IPS DF 19.7 (cell line): ENCODE results near the gene RABGAP1L.
"Not testable (repeated sequence)": the region's sequence is repeated elsewhere in the genome, so short reads cannot be mapped to it uniquely, and the experiment has no call there.

Source experiments
- DNase-seq: peaks from one replicate; pipeline ENCODE4 v3.0.0-alpha.2; 2013; ENCODE audit warnings: low read depth, low spot score

RABGAP1L gene

DNA sequence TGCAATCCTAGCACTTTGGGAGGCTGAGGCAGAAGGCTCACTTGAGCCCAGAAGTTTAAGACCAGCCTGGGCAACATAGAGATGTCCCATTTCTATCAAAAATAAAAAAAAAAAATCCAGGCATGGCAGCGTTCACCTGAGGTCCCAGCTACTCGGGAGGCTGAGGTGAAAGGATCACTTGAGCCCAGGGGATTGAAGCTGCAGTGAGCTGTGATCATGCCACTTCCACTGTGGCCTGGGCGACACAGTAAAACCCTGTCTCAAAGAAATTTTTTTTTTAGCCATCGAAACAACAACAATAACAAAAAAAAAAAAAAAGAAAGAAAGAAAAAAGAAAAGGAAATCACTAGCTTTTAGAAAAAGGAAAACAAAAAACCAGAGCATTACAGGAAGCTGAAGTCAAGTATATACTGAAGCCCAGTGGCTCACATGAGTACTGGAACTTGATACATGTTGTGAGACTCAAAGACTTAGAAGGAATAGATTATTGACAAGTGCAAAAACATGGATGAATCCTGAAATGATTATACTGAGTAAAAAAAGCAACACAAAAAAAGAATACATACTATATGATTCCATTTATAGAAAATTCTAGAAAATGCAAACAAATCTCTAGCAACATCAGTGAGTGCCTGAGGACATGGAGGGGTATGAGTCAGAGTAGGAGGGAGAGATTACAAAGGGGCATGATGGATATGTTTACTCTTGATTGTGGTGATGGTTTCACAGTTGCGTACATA lies 6.1 kb upstream of the RABGAP1L start:
- DNase-seq = no peak

DNA sequence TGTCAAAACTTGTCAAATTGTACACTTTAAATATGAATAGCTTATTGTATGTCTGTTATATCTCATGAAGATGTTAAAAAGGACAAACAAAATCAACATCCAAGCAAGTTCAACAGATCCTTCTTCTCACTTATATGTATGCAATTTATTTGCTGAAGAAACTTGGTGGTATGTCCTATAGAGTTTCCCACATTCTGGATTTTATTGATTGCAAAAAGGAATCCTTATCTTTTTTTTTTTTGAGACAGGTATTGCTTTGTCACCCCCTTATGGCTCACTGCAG lies 5.6 kb upstream of the RABGAP1L start:
- DNase-seq = no peak

DNA sequence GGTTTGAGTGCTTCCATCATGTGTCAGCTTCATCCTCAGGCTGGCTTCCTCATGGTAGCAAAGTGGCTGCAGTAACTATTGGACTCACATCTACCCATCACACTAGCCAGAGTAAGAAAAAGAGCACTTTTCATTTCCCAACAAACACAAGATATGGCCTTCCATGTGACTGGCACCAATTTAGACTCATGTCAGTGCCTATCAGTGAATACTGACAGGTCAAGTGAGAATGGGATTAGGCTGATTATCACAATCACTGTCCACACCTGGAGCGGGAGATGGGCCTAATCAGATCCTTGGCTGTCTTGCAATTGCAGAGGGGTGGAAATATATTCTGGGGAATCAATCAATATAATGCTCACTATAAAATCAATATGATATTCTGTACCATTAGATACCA lies 2.9 kb upstream of the RABGAP1L start:
- no peak for DNase-seq

DNA sequence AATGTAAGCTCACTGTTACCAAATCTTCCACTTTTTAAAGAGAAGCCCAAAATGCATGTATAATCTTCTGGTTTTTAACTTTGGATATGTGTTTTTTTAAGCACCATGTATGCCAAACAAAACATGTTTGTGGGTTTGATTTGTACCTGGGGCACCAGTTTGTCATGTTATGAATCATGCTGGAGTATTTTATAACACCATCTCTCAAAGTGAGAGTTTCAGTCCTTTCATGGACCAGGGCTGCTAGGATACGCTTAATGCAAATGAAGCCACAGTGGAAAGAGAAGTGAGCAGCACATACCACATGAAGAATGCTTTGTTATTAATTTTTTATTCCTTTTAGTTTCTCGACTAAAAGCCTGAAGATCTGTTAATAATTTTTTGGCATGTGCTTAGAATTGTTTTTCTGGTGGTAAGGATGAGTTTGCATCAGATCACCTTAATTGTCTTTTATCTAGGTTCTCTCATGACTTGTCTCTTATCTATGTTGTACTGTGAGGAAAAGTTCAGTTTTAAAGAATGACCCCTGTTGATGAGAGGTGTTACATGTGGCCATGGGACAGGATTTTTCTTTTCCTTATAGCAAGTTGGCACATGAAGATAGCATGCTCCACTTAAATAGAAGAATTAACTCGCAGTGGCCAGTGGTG lies 2.0 kb upstream of the RABGAP1L start:
- no peak for DNase-seq

DNA sequence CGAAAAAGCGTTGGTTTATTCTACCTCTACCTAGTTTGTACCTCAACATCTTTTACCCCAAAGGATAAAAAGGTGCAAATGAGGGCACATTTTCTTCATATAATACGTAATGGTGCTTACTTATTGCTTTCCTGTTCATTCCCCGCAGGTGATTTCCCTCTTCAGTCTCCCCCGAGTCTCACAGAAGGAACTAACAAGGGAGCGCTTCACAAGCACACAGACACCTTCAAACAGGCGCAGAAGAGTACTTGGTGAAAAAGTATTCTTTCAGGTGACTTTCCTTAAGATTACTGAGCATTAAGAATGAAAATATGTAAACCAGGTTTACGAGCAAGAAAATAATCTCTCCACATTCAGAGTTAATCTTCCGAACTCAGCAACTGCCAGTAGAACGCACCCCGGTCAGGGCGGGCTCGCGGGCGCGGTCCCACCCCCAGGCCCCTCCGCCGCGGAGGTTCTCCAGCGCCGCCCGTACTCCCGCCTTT lies 511 bp upstream of the RABGAP1L start:
- DNase-seq = no peak

- DNase-seq = no peak
These were observed 771 bp downstream of the RABGAP1L start for GRCh38 chr1:174160109-174160473.

DNA sequence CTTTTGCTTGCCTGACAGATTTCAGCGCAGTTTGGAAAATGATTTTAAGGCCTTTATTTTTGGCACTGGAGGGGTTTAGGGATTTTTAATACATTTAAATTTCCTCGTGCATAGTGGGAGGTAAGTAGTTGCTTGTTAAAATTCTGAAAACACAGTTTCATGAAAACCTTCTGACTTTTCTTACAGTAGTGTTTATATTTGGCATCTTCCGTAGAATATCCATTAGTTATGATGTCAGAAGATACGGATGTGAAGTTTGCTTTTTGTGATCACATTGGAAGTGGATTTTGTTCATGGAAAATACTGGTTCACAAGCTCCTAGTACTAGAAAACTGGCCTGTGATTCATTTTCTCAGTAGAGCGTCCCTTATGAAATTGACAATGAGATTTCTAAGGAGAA lies 1.3 kb downstream of the RABGAP1L start:
- DNase-seq = no peak

GRCh38 chr1:174161813-174162212 lies 2.5 kb downstream of the RABGAP1L start:
- no peak for DNase-seq

DNA sequence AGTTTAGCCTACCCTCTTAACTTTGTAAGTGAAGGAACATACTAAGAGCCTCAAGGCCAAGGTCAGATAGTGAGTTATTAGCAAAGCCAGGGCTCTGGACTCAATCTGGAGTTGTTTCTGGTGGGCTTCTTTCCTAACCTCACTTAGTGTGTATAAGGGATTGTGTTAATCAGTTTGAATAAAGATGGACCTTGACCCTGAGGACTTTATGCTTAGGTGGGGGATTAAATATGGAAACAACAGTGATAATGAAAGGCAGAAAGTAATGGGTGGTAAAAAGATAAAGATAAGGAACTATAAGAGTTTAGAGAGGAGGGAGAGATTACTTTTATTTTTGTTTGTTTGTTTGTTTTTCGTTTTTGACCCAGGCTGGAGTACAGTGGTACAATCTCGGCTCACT lies 5.5 kb downstream of the RABGAP1L start:
- no peak for DNase-seq

- no peak for DNase-seq
These were observed 6.3 kb downstream of the RABGAP1L start for GRCh38 chr1:174165471-174166137.

- no peak for DNase-seq
These were observed 7.4 kb downstream of the RABGAP1L start for GRCh38 chr1:174166530-174167264.

- no peak for DNase-seq
These were observed 8.0 kb downstream of the RABGAP1L start for GRCh38 chr1:174167265-174167803.

DNA sequence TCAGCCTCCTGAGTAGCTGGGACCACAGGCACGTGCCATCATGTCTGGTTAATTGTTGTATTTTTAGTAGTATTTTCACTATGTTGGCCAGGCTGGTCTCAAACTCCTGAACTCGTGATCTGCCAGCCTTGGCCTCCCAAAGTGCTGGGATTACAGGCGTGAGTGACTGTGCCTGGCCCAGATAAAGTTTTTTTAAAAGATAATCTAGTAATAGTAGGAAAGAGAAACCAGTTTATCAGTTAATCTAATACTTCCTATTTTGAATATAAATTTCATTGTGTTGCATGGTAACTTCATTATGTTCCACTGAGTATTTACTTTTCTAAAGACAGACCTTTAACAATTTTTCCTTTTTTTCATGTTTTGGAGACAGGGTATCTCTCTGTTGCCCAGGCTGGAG lies 10.0 kb downstream of the RABGAP1L start:
- DNase-seq = no peak

- DNase-seq = no peak
These were observed 11.8 kb downstream of the RABGAP1L start for GRCh38 chr1:174171073-174171472.

GRCh38 chr1:174174461-174175329 lies 15.4 kb downstream of the RABGAP1L start:
- DNase-seq = no peak

DNA sequence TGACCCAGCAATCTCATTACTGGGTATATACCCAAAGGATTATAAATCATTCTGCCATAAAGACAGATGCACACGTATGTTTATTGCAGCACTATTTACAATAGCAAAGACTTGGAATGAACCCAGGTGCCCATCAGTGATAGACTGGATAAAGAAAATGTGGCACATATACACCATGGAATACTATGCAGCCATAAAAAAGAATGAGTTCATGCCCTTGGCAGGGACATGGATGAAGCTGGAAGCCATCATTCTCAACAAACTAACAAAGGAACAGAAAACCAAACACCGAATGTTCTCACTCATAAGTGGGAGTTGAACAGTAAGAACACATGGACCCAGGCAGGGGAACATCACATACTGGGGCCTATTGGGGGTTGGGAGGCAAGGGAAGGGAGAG lies 19.1 kb downstream of the RABGAP1L start:
- DNase-seq = not testable (repeated sequence)

DNA sequence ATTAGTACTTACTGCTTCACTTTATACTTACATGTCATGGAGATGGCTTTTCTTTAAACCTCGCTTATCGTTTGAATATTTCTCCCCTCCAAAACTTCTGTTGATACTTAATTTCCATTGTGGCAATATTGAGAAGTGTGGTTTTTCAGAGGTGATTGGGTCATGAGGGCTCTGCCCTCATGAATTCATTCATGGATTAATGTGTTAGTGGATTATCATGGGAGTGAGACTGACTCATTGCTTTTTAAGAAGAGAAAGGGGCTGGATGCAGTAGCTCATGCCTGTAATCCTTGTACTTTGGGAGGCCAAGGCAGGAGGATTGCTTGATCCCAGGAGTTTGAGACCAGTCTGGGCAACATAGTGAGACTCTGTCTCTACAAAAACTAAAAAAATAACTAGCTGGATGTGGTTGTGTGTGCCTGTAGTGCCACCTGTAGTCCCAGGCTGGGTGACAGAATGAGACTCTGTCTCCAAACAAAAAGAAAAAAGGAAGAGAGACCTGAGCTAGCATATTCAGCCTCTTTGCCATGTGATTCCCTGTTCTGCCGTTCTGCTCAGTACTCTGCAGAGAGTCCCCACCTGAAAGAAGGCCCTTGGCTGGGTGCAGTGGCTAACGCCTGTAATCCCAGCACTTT lies 30.2 kb downstream of the RABGAP1L start:
- DNase-seq = no peak

- no peak for DNase-seq
These were observed 31.4 kb downstream of the RABGAP1L start for GRCh38 chr1:174190691-174191199.

- DNase-seq = no peak
These were observed 32.1 kb downstream of the RABGAP1L start for GRCh38 chr1:174191349-174191862.

DNA sequence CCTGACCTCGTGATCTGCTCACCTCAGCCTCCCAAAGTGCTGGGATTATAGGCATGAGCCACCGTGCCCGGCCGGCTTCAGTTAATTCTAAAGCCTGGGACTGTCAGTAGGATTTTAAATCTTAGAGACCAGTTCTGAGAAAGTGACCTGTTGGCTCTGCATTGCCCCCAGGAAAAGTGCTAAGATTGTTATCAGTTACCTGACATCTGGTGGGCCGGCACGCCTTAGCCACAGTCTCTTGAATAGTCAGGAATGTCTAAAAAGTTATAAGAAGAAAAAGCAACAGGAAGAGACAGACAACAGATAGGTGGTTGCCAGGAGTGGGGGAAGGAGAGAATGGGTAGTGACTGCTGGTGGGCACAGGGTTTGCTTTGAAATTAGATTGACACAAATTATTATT lies 35.1 kb downstream of the RABGAP1L start:
- no peak for DNase-seq
